Endothelial cell (in vitro differentiated cells): ENCODE measurements around the gene SORL1-AS1. TPM values are rescaled to one million over a fixed set of nuclear protein-coding genes. Genes with fewer than 3 reads are reported as not detected.

Experiments used
- DNase-seq: peaks from one replicate; pipeline ENCODE4 v3.0.0; 2021; ENCODE audit warnings: low spot score
- H3K27ac Mint-ChIP-seq: one replicate; pipeline ENCODE4 v1.8.0; 2021; ENCODE audit warnings: mixed read lengths, inconsistent platforms; ENCODE audit not compliant: unreplicated experiment
- H3K27me3 Mint-ChIP-seq: one replicate; pipeline ENCODE4 v1.8.0; 2021; ENCODE audit warnings: mild to moderate bottlenecking, moderate library complexity, mixed read lengths, inconsistent platforms; ENCODE audit not compliant: unreplicated experiment
- H3K36me3 Mint-ChIP-seq: one replicate; pipeline ENCODE4 v1.8.0; 2021; ENCODE audit warnings: mild to moderate bottlenecking, low read depth, mixed read lengths, inconsistent platforms; ENCODE audit not compliant: unreplicated experiment
- H3K4me1 Mint-ChIP-seq: one replicate; pipeline ENCODE4 v1.8.0; 2021; ENCODE audit warnings: mild to moderate bottlenecking, mixed read lengths, inconsistent platforms; ENCODE audit not compliant: unreplicated experiment
- H3K4me3 Mint-ChIP-seq: one replicate; pipeline ENCODE4 v1.8.0; 2021; ENCODE audit warnings: mild to moderate bottlenecking, mixed read lengths, inconsistent platforms; ENCODE audit not compliant: unreplicated experiment
- H3K9me3 Mint-ChIP-seq: one replicate; pipeline ENCODE4 v1.8.0; 2021; ENCODE audit warnings: mixed read lengths, inconsistent platforms; ENCODE audit not compliant: unreplicated experiment
- total RNA-seq: library from RNA; stranded (reverse); fragmentation: NEBNext Ultra II Directional; extraction: Animal tissue kit (Norgen Biotek cat#: 25700); gene quantifications from one replicate; pipeline ENCODE4 v1.2.1, GENCODE V29; 2021; ENCODE audit not compliant: unreplicated experiment
- TF ChIP-seq, protein P1 (sequence below): fragments of 200-600 bp; sonication (generic); IDR thresholded peaks from one replicate; pipeline ENCODE4 v1.5.0; 2021; ENCODE audit warnings: antibody characterized with exemption; ENCODE audit not compliant: unreplicated experiment

The SORL1-AS1 gene

GRCh38 chr11:121391914-121392313 lies 60.9 kb downstream of the SORL1-AS1 start:
- TF ChIP-seq, protein P1, sequence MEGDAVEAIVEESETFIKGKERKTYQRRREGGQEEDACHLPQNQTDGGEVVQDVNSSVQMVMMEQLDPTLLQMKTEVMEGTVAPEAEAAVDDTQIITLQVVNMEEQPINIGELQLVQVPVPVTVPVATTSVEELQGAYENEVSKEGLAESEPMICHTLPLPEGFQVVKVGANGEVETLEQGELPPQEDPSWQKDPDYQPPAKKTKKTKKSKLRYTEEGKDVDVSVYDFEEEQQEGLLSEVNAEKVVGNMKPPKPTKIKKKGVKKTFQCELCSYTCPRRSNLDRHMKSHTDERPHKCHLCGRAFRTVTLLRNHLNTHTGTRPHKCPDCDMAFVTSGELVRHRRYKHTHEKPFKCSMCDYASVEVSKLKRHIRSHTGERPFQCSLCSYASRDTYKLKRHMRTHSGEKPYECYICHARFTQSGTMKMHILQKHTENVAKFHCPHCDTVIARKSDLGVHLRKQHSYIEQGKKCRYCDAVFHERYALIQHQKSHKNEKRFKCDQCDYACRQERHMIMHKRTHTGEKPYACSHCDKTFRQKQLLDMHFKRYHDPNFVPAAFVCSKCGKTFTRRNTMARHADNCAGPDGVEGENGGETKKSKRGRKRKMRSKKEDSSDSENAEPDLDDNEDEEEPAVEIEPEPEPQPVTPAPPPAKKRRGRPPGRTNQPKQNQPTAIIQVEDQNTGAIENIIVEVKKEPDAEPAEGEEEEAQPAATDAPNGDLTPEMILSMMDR: no peak
- no peak for DNase-seq
- Mint-ChIP-seq H3K27me3 (no peaks in the 10 kb centered on the region), H3K4me1 (peaks cover 27% of the 10 kb centered on the region), H3K9me3 (no peaks in the 10 kb centered on the region), H3K36me3 (no peaks in the 10 kb centered on the region), H3K4me3 (no peak overlapping the region), H3K27ac (no peak overlapping the region)

- Mint-ChIP-seq H3K4me1 (peaks cover 26% of the 10 kb centered on the region), H3K27ac (peak overlapping the region; percentile 85), H3K36me3 (no peaks in the 10 kb centered on the region), H3K9me3 (no peaks in the 10 kb centered on the region), H3K27me3 (no peaks in the 10 kb centered on the region), H3K4me3 (no peak overlapping the region)
- peak; percentile 26 for DNase-seq
- TF ChIP-seq, protein P1: no peak
These were observed 63.1 kb downstream of the SORL1-AS1 start for GRCh38 chr11:121389651-121390050.

Other genes starting within 250 kb of the SORL1-AS1 start
- gene SC5D, start 160.2 kb downstream of the SORL1-AS1 start, total RNA-seq: 88.8 TPM
- gene SORL1, start 653 bp downstream of the SORL1-AS1 start, total RNA-seq: 4.6 TPM